CD4-positive, alpha-beta memory T cell (primary cell): ENCODE measurements around the gene PTGDR2. TPM values are rescaled to one million over a fixed set of nuclear protein-coding genes. Genes with fewer than 3 reads are reported as not detected.
A peak's percentile ranks its signal among the peaks of the same experiment; 100 is the strongest.

Experiments
- CTCF ChIA-PET: fragments of 350-600 bp; sonication (Branson Sonifier 250); formaldehyde crosslinking; loops from one replicate; lab custom pipeline; 2021; ENCODE audit warnings: inconsistent platforms; ENCODE audit not compliant: partially characterized antibody; lab: Charles Lee
- POLR2A ChIA-PET: fragments of 350-600 bp; sonication (Branson Sonifier 250); formaldehyde crosslinking; loops from one replicate; lab custom pipeline; 2021; ENCODE audit not compliant: partially characterized antibody; lab: Charles Lee
- DNase-seq, 5 donors: peaks; one replicate each; pipeline versions ENCODE4 v3.0.0 to v3.0.0-alpha.2; 2020 to 2022; ENCODE audit warnings: mixed read lengths in 1 of 5
- H3K27ac ChIP-seq: one replicate; pipeline ENCODE4 v1.7.0; 2013; ENCODE audit warnings: low read depth, low read length
- H3K27me3 ChIP-seq: 2 replicates; pipeline ENCODE4 v1.7.0; 2013; ENCODE audit warnings: mild to moderate bottlenecking, low read length, moderate library complexity; ENCODE audit not compliant: insufficient read depth
- H3K36me3 ChIP-seq: 2 replicates; pipeline ENCODE4 v1.7.0; 2013; ENCODE audit warnings: mild to moderate bottlenecking, low read length, moderate library complexity; ENCODE audit not compliant: insufficient read depth
- H3K4me1 ChIP-seq: 2 replicates; pipeline ENCODE4 v1.7.0; 2013; ENCODE audit warnings: mild to moderate bottlenecking, low read length, moderate library complexity; ENCODE audit not compliant: insufficient read depth
- H3K4me3 ChIP-seq, 2 donors: one replicate each; pipeline ENCODE4 v1.7.0; 2013; ENCODE audit warnings: low read length in 2 of 2, mild to moderate bottlenecking in 1 of 2
- H3K9me3 ChIP-seq, 2 donors: one replicate each; pipeline ENCODE4 v1.7.0; 2013; ENCODE audit warnings: low read length in 2 of 2, control low read depth in 1 of 2; ENCODE audit not compliant: control insufficient read depth in 1 of 2
- H3K27ac Mint-ChIP-seq, 7 donors: one replicate each; pipeline ENCODE4 v1.8.0; 2020 to 2021; ENCODE audit warnings: mixed read lengths in 7 of 7, mild to moderate bottlenecking in 6 of 7, inconsistent platforms in 3 of 7, moderate library complexity in 3 of 7
- H3K27me3 Mint-ChIP-seq, 2 donors: one replicate each; pipeline ENCODE4 v1.8.0; 2020 to 2021; ENCODE audit warnings: mixed read lengths in 2 of 2
- H3K36me3 Mint-ChIP-seq, 2 donors: one replicate each; pipeline ENCODE4 v1.8.0; 2020 to 2021; ENCODE audit warnings: mixed read lengths in 2 of 2, inconsistent platforms in 1 of 2, mild to moderate bottlenecking in 1 of 2
- H3K4me1 Mint-ChIP-seq, 4 donors: one replicate each; pipeline ENCODE4 v1.8.0; 2020 to 2021; ENCODE audit warnings: mixed read lengths in 4 of 4, mild to moderate bottlenecking in 1 of 4
- H3K4me3 Mint-ChIP-seq, 8 donors: one replicate each; pipeline ENCODE4 v1.8.0; 2020 to 2021; ENCODE audit warnings: mixed read lengths in 8 of 8, mild to moderate bottlenecking in 7 of 8, moderate library complexity in 6 of 8, inconsistent platforms in 3 of 8
- H3K9me3 Mint-ChIP-seq, 8 donors: one replicate each; pipeline ENCODE4 v1.8.0; 2020 to 2021; ENCODE audit warnings: mixed read lengths in 8 of 8, mild to moderate bottlenecking in 5 of 8, inconsistent platforms in 3 of 8, moderate library complexity in 1 of 8
- intact Hi-C: fragments of 100-400 bp; cut with micrococcal nuclease; formaldehyde crosslinking; loops from one replicate; pipeline ENCODE4 v1.15.1; 2023
- polyA plus RNA-seq, 2 donors: library from polyadenylated mRNA; unstranded; fragments of 300-500 nt; fragmentation: Illumina TruSeq; gene quantifications; one replicate each; pipeline ENCODE4 v1.2.3, GENCODE V29; 2021
- total RNA-seq, 2 experiments: library from RNA; stranded (reverse); gene quantifications; one replicate each; pipeline ENCODE4 v1.2.3, GENCODE V29; 2021

The PTGDR2 gene
- total and polyA plus RNA-seq, 4 experiments from 2014 or later: 1.9 to 3.6 (median 3.5) TPM

DNA sequence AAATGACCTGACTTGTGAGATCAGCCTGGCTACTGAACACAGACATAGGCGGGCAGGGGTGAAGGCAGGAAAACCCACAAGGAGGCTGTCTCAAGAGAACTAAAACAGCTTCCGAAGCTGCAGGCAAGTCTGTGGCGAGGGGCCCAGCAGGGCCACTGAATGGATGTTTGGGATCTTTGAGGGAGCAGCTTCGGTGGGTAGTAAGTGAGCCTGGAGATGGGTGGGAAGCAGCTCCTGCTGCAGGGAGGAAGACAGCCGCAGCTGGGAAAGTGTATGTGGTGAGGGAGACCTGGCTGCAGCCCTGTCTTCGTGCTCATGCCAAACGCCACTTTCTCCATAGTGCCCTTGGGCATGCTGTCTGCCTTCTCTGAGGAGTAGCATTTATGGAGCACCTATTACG, 10.4 kb downstream of the PTGDR2 start:
- Histone ChIP-seq H3K27me3 (no peaks in the 10 kb centered on the region), H3K36me3 (peaks cover 4% of the 10 kb centered on the region), H3K4me1 (peaks cover 38% of the 10 kb centered on the region), H3K4me3 (no peak overlapping the region), H3K9me3 (no peaks in the 10 kb centered on the region), H3K27ac (no peak overlapping the region)
- peaks cover 21 to 31% of the 10 kb centered on the region in 2 donors for H3K36me3 Mint-ChIP-seq
- intact Hi-C loops: no loop called here
- CTCF ChIA-PET: no interaction called here
- H3K27me3 Mint-ChIP-seq: no peaks in the 10 kb centered on the region
- H3K4me3 Mint-ChIP-seq: peak overlapping the region in 3 of 8 donors; percentile 3 to 99 (median 96)
- H3K27ac Mint-ChIP-seq: peak overlapping the region in 4 of 7 donors; percentile 58 to 77 (median 67)
- peaks cover 0 to 3% (median 0%) of the 10 kb centered on the region in 8 donors for H3K9me3 Mint-ChIP-seq
- POLR2A ChIA-PET: no interaction called here
- peaks cover 28 to 52% (median 41%) of the 10 kb centered on the region in 4 donors for H3K4me1 Mint-ChIP-seq
- DNase-seq: no peak

DNA sequence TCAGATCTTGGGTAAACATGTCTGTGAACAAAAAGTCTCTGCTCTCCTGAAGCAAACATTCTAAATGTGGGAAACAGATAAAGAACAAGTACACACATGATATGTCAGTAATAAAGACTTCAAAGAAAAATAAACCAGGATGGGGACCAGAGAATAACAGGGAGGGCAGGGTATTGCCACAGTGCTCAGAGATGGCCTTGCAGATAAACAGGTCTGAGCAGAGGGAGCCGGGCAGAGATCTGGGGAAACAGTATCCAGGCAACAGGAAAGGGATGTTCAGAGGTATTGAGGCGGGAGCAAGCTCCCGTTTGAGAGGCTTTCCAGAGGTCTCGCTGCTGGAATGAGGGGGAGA, 10.9 kb downstream of the PTGDR2 start:
- intact Hi-C loops: no loop called here

DNA sequence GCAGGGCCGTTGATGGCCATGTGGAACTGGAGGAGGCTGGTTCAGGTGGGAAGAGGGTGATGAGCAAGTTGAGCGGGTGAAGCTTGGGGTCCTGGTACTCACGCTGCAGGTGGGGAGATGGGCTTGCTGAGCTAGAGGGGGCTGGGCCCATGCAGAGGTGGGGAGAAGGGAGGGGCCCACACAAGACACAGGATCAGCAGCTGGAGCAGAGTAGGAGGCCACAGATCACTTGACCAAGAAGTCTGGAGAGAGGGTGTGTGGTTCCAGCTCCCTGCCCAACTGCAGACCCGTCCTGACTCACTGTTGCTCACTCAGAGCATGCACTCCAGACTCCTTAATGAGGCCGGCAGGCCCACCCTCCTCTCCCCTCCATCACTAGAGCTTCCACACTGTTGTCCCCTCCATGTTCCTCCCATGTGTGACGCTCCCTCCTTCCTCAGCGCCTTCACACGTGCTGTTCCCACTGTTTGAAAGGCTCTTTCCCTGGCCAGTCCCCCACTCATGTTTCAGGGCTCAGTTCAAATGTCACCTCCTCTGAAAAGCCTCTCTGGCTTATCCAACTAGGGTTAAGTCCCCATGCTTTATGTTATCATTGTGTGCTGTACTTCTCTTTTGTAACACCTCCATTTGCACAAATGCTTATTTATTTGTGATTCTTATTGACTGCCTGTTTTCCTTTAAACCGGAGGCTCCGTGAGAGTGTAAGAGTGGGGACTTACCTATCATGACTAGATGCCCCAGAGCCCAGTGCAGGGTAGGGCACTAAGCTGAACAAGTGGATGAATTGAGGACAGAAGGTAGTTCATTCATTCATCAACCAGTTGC, 11.5 kb downstream of the PTGDR2 start:
- Mint-ChIP-seq H3K27ac (peak overlapping the region; percentile 68 to 99 (median 93)), H3K4me3 (peak overlapping the region; percentile 89 to 99 (median 96)), H3K36me3 (peaks cover 15 to 24% of the 10 kb centered on the region in 2 donors), H3K27me3 (no peaks in the 10 kb centered on the region), H3K4me1 (peaks cover 28 to 53% (median 41%) of the 10 kb centered on the region in 4 donors), H3K9me3 (peaks cover 0 to 3% (median 0%) of the 10 kb centered on the region in 8 donors)
- peak overlapping the region; percentile 68 for H3K27ac ChIP-seq
- H3K27me3 ChIP-seq: no peaks in the 10 kb centered on the region
- peaks cover 38% of the 10 kb centered on the region for H3K4me1 ChIP-seq
- ChIA-PET POLR2A (no interaction called here), CTCF (interaction anchor here (1.1 to 1.8 kb wide), 2 partner anchors 13 to 55 kb away, joined by 5 to 7 read pairs; no protein-coding TSS in a partner anchor)
- no peak overlapping the region for H3K4me3 ChIP-seq
- DNase-seq: no peak
- no peaks in the 10 kb centered on the region for H3K9me3 ChIP-seq
- intact Hi-C loops: no loop called here
- no peaks in the 10 kb centered on the region for H3K36me3 ChIP-seq

More for the DNA sequence above, 10.9 kb downstream of the PTGDR2 start:
- Histone ChIP-seq H3K4me3 (no peak overlapping the region), H3K27ac (no peak overlapping the region), H3K27me3 (no peaks in the 10 kb centered on the region), H3K9me3 (no peaks in the 10 kb centered on the region), H3K4me1 (peaks cover 38% of the 10 kb centered on the region), H3K36me3 (peaks cover 2% of the 10 kb centered on the region)
- ChIA-PET CTCF (interaction anchor here (1.1 kb wide), 1 partner anchor 55 kb away, joined by 5 read pairs; no protein-coding TSS in a partner anchor), POLR2A (no interaction called here)
- Mint-ChIP-seq H3K4me1 (peaks cover 28 to 53% (median 41%) of the 10 kb centered on the region in 4 donors), H3K27ac (peak overlapping the region in 6 of 7 donors; percentile 8 to 75 (median 64)), H3K9me3 (peaks cover 0 to 3% (median 0%) of the 10 kb centered on the region in 8 donors), H3K27me3 (no peaks in the 10 kb centered on the region), H3K4me3 (peak overlapping the region; percentile 7 to 99 (median 72)), H3K36me3 (peaks cover 20 to 27% of the 10 kb centered on the region in 2 donors)
- DNase-seq: no peak

DNA sequence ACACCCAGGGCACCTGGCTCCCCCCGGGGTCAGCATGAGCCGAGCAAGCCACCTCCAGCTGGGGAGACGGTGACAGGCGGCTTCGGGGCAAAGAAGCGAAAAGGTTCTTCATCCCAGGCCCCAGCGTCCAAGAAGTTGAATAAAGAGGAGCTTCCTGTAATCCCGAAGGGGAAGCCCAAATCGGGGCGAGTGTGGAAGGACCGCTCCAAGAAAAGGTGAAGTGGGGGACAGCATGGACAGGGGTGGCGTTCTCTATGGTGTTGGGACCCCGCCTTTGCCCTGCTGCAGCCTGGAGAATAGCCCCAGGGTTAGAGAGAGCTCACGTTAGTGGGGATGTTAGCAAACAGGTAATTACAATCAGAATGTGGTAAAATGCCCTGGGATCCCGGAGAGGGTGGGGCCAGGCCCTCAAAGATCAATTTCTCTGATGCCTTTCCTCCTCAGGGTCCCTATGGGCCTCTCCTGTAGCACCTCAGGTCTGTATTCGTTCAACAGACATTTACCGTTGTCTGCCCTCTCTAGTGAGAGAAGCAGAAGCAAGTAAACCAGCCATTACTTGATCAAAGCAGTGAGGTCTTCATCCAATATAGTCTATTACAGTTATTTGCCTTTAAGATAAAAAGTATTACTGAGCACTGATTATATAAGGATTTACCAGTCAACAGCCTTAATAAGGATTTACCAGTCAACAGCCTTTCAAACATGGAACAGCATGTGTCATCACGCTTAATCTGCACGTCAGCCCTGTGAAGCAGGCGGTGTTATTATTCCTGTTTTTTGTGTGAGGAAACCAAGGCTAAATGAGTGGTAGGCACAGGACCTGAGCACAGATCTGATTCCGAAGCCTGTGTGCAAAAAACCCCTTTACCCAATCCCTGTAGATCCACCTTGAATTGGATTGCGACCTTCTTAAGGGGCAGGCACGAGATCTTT, 12.8 kb downstream of the PTGDR2 start:
- CTCF ChIA-PET: interaction anchor here (0.7 to 1.8 kb wide), 4 partner anchors 10 to 73 kb away, joined by 3 to 7 read pairs (median 3); no protein-coding TSS in a partner anchor
- POLR2A ChIA-PET: interaction anchor here (0.5 to 1.3 kb wide), 6 partner anchors 20 to 199 kb away, joined by 3 to 5 read pairs (median 4); no protein-coding TSS in a partner anchor
- H3K9me3 ChIP-seq: no peaks in the 10 kb centered on the region
- intact Hi-C loops: no loop called here
- H3K9me3 Mint-ChIP-seq: peaks cover 0 to 3% (median 0%) of the 10 kb centered on the region in 8 donors
- H3K36me3 Mint-ChIP-seq: peaks cover 5 to 16% of the 10 kb centered on the region in 2 donors
- H3K4me1 ChIP-seq: peaks cover 38% of the 10 kb centered on the region
- peak overlapping the region; percentile 68 for H3K27ac ChIP-seq
- H3K36me3 ChIP-seq: no peaks in the 10 kb centered on the region
- H3K27me3 Mint-ChIP-seq: no peaks in the 10 kb centered on the region
- peak overlapping the region; percentile 69 to 87 for H3K4me3 ChIP-seq
- peaks cover 28 to 53% (median 41%) of the 10 kb centered on the region in 4 donors for H3K4me1 Mint-ChIP-seq
- peak overlapping the region; percentile 74 to 99 (median 96) for H3K27ac Mint-ChIP-seq
- peak overlapping the region; percentile 89 to 99 (median 96) for H3K4me3 Mint-ChIP-seq
- H3K27me3 ChIP-seq: no peaks in the 10 kb centered on the region
- DNase-seq: peak in 1 of 5 donors; percentile 4

DNA sequence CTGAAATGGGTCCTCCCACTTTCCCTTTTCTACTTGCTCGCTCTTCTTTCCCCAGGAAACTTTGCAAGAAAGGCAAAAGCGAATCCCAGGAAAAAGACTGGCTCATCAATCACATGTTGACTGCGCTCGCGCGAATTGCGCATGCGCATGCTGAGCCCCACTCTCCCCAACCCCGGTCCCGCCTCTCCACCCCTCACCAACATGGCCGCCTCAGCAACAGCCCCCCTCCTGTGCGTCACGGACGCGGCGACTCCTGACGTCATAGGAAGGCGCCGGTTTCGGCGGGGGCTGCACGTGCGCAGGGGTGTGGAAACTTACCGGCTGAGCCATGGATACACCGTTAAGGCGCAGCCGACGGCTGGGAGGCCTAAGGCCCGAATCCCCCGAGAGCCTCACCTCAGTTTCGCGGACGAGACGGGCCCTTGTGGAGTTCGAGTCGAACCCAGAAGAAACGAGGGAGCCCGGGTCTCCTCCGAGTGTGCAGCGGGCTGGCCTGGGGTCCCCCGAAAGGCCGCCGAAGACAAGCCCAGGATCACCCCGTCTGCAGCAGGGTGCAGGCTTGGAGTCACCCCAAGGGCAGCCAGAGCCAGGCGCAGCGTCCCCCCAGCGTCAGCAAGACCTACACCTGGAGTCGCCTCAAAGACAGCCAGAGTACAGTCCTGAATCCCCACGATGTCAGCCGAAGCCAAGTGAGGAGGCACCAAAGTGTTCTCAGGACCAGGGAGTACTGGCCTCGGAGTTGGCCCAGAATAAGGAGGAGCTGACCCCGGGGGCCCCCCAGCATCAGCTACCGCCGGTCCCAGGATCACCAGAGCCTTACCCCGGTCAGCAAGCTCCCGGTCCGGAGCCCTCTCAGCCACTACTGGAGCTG, 13.7 kb downstream of the PTGDR2 start, which contains the start of gene CCDC86:
TSS of gene CCDC86 (plus strand) at position 317 of the 871 bp plus-strand sequence. CDS start at position 329, 12 bp downstream.
- peak within 1 kb of the TSS; percentile 93 to 99 (median 97) for H3K27ac Mint-ChIP-seq
- H3K4me1 ChIP-seq: peaks cover 38% of the 10 kb centered on the region
- peak within 1 kb of the TSS; percentile 69 to 87 for H3K4me3 ChIP-seq
- no peaks in the 10 kb centered on the region for H3K36me3 ChIP-seq
- intact Hi-C loops: loop anchor here (1.0 kb wide), 2 partner anchors 64 to 319 kb away; partner anchors contain the start of genes PRPF19 and VPS37C
- H3K27me3 Mint-ChIP-seq: no peaks in the 10 kb centered on the region
- peak within 1 kb of the TSS; percentile 89 to 99 (median 96) for H3K4me3 Mint-ChIP-seq
- peaks cover 31 to 53% (median 43%) of the 10 kb centered on the region in 4 donors for H3K4me1 Mint-ChIP-seq
- peak within 1 kb of the TSS; percentile 68 for H3K27ac ChIP-seq
- ChIA-PET CTCF (interaction anchor here (0.7 to 2.0 kb wide), 6 partner anchors 9 to 345 kb away, joined by 3 to 10 read pairs (median 4); no protein-coding TSS in a partner anchor), POLR2A (interaction anchor here (0.5 to 1.3 kb wide), 6 partner anchors 19 to 200 kb away, joined by 3 to 5 read pairs (median 4); no protein-coding TSS in a partner anchor)
- no peaks in the 10 kb centered on the region for H3K9me3 ChIP-seq
- no peaks in the 10 kb centered on the region for H3K27me3 ChIP-seq
- DNase-seq: peak; percentile 97 to 100 (median 98)
- H3K36me3 Mint-ChIP-seq: peaks cover 4 to 16% of the 10 kb centered on the region in 2 donors
- H3K9me3 Mint-ChIP-seq: peaks cover 0 to 3% (median 0%) of the 10 kb centered on the region in 8 donors
